ENCODE results near the gene LAMC1. TPM values are rescaled to one million over a fixed set of nuclear protein-coding genes. Genes with fewer than 3 reads are reported as not detected.
A peak's percentile ranks its signal among the peaks of the same experiment; 100 is the strongest.

Gene LAMC1
- polyA plus RNA-seq, 1 donor (not counting 4 experiments of a cell fraction or from before 2014, with no cell fraction given): 66.6 TPM

DNA sequence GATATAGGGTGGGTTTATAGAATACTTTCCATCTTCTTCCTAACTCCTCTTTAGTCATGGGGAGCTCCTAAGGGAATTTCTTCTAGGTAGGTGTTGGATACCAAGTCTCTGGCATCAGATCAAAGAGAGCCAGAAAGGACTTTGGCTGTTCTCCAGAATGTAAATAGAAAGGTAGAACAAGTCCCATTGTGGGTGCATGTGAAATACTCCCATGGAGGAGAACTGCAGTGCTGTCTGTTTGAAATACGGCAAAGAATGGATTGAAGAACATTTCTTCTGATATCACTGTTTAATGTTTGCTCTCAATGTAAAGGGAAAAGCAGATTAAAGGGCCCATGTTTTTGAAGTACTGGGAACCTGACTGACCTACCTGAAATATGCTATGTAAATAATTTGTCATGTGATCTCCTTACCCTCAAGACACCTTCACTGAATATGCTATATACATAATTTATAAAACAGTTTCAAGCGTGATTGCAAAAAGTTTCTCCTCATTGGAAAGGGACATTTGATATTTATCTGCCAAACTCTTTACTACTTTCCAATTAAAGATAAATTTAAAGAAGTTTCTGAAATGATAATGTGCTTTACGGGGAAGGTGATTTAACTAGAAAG lies 65.9 kb downstream of the LAMC1 start:
- peaks cover 39% of the 10 kb centered on the region for H3K79me2 ChIP-seq (ENCODE audit: control insufficient read depth, insufficient read depth, low read length)
- dilution Hi-C loops (cut with MboI; ENCODE audit: extremely low pct_ligation_motif_present, low sequenced_read_pairs): no loop called here
- H2AFZ ChIP-seq (ENCODE audit: control insufficient read depth, low read length): no peak overlapping the region
- no peak for FAIRE-seq
- no peaks in the 10 kb centered on the region for H3K27me3 ChIP-seq (ENCODE audit: control insufficient read depth, extremely low read depth, insufficient read depth, low read length)
- H3K4me3 ChIP-seq (ENCODE audit: control insufficient read depth in 2 of 3, extremely low read depth in 1 of 3, insufficient read depth in 2 of 3, low read depth in 1 of 3, low read length in 3 of 3): no peak overlapping the region
- H3K27ac ChIP-seq (ENCODE audit: control insufficient read depth, insufficient read depth, low read length): no peak overlapping the region
- peaks cover 25% of the 10 kb centered on the region for H3K4me1 ChIP-seq (ENCODE audit: control insufficient read depth, extremely low read depth, insufficient read depth, low read length)
- TF ChIP-seq EZH2 (IDR thresholded peaks at IDR 0.05; ENCODE audit: low read length) (no peak), CTCF (optimal IDR thresholded peaks at IDR 0.05 in 1 of 3, IDR thresholded peaks at IDR 0.05 in 1 of 3, conservative IDR thresholded peaks at IDR 0.05 in 1 of 3; ENCODE audit: extremely low read depth in 1 of 3, insufficient read depth in 2 of 3, low read length in 3 of 3) (no peak)
- H3K4me2 ChIP-seq (ENCODE audit: control insufficient read depth, extremely low read depth, insufficient read depth, low read depth, low read length): no peak overlapping the region
- H4K20me1 ChIP-seq (ENCODE audit: control insufficient read depth, extremely low read depth, insufficient read depth, low read length): peaks cover 3% of the 10 kb centered on the region
- H3K9me1 ChIP-seq (ENCODE audit: control insufficient read depth, extremely low read depth, insufficient read depth, low read length): no peaks in the 10 kb centered on the region
- H3K9me3 ChIP-seq (ENCODE audit: control insufficient read depth, low read depth, low read length): no peaks in the 10 kb centered on the region
- no peak overlapping the region for H3K9ac ChIP-seq (ENCODE audit: control insufficient read depth, extremely low read depth, insufficient read depth, low read length)
- DNase-seq (ENCODE audit: low read depth, low spot score): no peak
- H3K36me3 ChIP-seq (ENCODE audit: control insufficient read depth in 2 of 2, extremely low read depth in 1 of 2, insufficient read depth in 2 of 2, low read length in 2 of 2): no peaks in the 10 kb centered on the region

DNA sequence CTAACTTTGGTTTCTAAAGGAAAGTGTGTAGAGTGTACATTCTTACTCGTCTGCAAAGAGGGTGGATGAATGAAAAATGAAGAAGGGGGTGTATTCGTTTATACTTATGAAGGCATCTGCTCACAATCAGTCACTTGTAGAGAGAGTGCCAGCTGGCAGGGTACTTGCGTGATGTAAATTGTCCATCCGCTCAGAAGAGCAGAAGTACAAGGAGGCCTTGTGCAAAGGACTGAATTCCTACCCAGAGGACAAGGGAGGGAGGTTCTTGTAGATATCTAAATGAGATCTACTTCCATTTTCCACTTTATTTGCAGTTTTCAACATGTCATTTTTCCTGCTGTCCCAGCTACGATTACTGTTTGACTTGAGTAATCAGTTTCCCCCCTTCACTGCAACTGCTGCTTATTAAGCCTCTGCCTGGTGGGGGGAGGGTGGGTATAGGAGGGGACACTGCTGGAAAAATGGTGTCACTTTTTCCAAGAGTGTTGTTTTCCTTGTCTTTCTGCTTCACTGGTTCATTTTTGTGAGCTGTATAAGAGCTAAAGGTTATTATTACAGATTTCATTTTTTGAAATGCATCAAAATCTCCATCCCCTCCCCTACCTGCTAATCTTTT lies 67.3 kb downstream of the LAMC1 start:
- TF ChIP-seq CTCF (optimal IDR thresholded peaks at IDR 0.05 in 1 of 3, IDR thresholded peaks at IDR 0.05 in 1 of 3, conservative IDR thresholded peaks at IDR 0.05 in 1 of 3; ENCODE audit: extremely low read depth in 1 of 3, insufficient read depth in 2 of 3, low read length in 3 of 3) (no peak), EZH2 (IDR thresholded peaks at IDR 0.05; ENCODE audit: low read length) (no peak)
- DNase-seq (ENCODE audit: low read depth, low spot score) (no peak), FAIRE-seq (peak; percentile 44)
- Histone ChIP-seq H3K9me3 (ENCODE audit: control insufficient read depth, low read depth, low read length) (no peaks in the 10 kb centered on the region), H3K4me2 (ENCODE audit: control insufficient read depth, extremely low read depth, insufficient read depth, low read depth, low read length) (no peak overlapping the region), H3K9ac (ENCODE audit: control insufficient read depth, extremely low read depth, insufficient read depth, low read length) (no peak overlapping the region), H2AFZ (ENCODE audit: control insufficient read depth, low read length) (no peak overlapping the region), H3K79me2 (ENCODE audit: control insufficient read depth, insufficient read depth, low read length) (peaks cover 33% of the 10 kb centered on the region), H4K20me1 (ENCODE audit: control insufficient read depth, extremely low read depth, insufficient read depth, low read length) (no peaks in the 10 kb centered on the region), H3K36me3 (ENCODE audit: control insufficient read depth in 2 of 2, extremely low read depth in 1 of 2, insufficient read depth in 2 of 2, low read length in 2 of 2) (no peaks in the 10 kb centered on the region), H3K27me3 (ENCODE audit: control insufficient read depth, extremely low read depth, insufficient read depth, low read length) (no peaks in the 10 kb centered on the region), H3K4me3 (ENCODE audit: control insufficient read depth in 2 of 3, extremely low read depth in 1 of 3, insufficient read depth in 2 of 3, low read depth in 1 of 3, low read length in 3 of 3) (no peak overlapping the region), H3K27ac (ENCODE audit: control insufficient read depth, insufficient read depth, low read length) (no peak overlapping the region), H3K4me1 (ENCODE audit: control insufficient read depth, extremely low read depth, insufficient read depth, low read length) (peaks cover 28% of the 10 kb centered on the region), H3K9me1 (ENCODE audit: control insufficient read depth, extremely low read depth, insufficient read depth, low read length) (no peaks in the 10 kb centered on the region)
- dilution Hi-C loops (cut with MboI; ENCODE audit: extremely low pct_ligation_motif_present, low sequenced_read_pairs): no loop called here

Measured in keratinocyte (primary cell).